SU-DHL-6 (cell line): ENCODE measurements around the gene HOXD12.

Experiments
- H2AFZ ChIP-seq: fragments of 200-600 bp; sonication (generic); 2 replicates; pipeline ENCODE4 v1.6.1; 2014; ENCODE audit warnings: low read depth, mild to moderate bottlenecking, moderate library complexity, mixed read lengths, antibody characterized with exemption, low read length; ENCODE audit not compliant: severe bottlenecking
- H3F3A ChIP-seq: fragments of 200-600 bp; shearing (Covaris generic); 2 replicates; pipeline ENCODE4 v1.6.0; 2016; ENCODE audit warnings: antibody characterized with exemption, mild to moderate bottlenecking; ENCODE audit not compliant: insufficient read depth
- H3K27ac ChIP-seq: fragments of 200-600 bp; sonication (generic); 2 replicates; pipeline ENCODE4 v1.5.1; 2016; ENCODE audit warnings: low read depth, mild to moderate bottlenecking, low read length, moderate library complexity, mixed read lengths
- H3K27me3 ChIP-seq: fragments of 200-600 bp; sonication (generic), shearing (Covaris generic); 2 replicates; pipeline ENCODE4 v1.6.0; 2014; ENCODE audit warnings: mild to moderate bottlenecking, low read length
- H3K36me3 ChIP-seq: fragments of 200-600 bp; sonication (generic); 2 replicates; pipeline ENCODE4 v1.6.1; 2014; ENCODE audit warnings: mild to moderate bottlenecking, low read length, mixed read lengths
- H3K4me2 ChIP-seq: fragments of 300-600, 200-600 bp; shearing (Covaris generic), sonication (generic); 2 replicates; pipeline ENCODE4 v1.6.0; 2014; ENCODE audit warnings: low read length, low read depth, mild to moderate bottlenecking; ENCODE audit not compliant: poor library complexity, severe bottlenecking
- H3K4me3 ChIP-seq: fragments of 200-600 bp; sonication (generic); 2 replicates; pipeline ENCODE4 v1.5.1; 2014; ENCODE audit warnings: antibody characterized with exemption, low read length, mild to moderate bottlenecking, mixed read lengths; ENCODE audit not compliant: insufficient read depth, poor library complexity, severe bottlenecking
- H3K79me2 ChIP-seq: fragments of 200-600 bp; sonication (generic); 2 replicates; pipeline ENCODE4 v1.6.1; 2014; ENCODE audit warnings: mild to moderate bottlenecking, low read length, moderate library complexity; ENCODE audit not compliant: insufficient read depth
- H3K9ac ChIP-seq: fragments of 200-600 bp; sonication (generic); 2 replicates; pipeline ENCODE4 v1.7.0; 2014; ENCODE audit warnings: mild to moderate bottlenecking, low read length
- H3K9me2 ChIP-seq: fragments of 200-600 bp; sonication (generic); replicated peaks from 2 replicates; pipeline ENCODE4 v1.6.1; 2014; ENCODE audit warnings: low read length; ENCODE audit not compliant: insufficient read depth
- H3K9me3 ChIP-seq: fragments of 200-600 bp; sonication (generic); 2 replicates; pipeline ENCODE4 v1.6.1; 2014; ENCODE audit warnings: low read length, mixed read lengths; ENCODE audit not compliant: insufficient read depth
- H4K20me1 ChIP-seq: fragments of 200-600 bp; sonication (generic); 2 replicates; pipeline ENCODE4 v1.6.1; 2014; ENCODE audit warnings: low read depth, mild to moderate bottlenecking, antibody characterized with exemption, low read length, moderate library complexity, mixed read lengths
- CTCF ChIP-seq: fragments of 200-600 bp; sonication (generic); IDR thresholded peaks from one replicate; pipeline ENCODE4 v1.5.1; 2017; ENCODE audit warnings: antibody characterized with exemption, mild to moderate bottlenecking, low read length, moderate library complexity; ENCODE audit not compliant: insufficient read depth, poor library complexity, severe bottlenecking
- EZH2phosphoT487 ChIP-seq: fragments of 200-600 bp; sonication (generic), shearing (Covaris generic); conservative IDR thresholded peaks from 2 replicates; pipeline ENCODE4 v1.6.1; 2018; ENCODE audit warnings: mild to moderate bottlenecking, antibody characterized with exemption, low read length, moderate library complexity, mixed read lengths

Gene HOXD12

GRCh38 chr2:176096243-176096985, 3.2 kb upstream of the HOXD12 start:
- H2AFZ ChIP-seq, result peak overlapping the region; percentile 96
- no peak for TF ChIP-seq CTCF
- TF ChIP-seq EZH2phosphoT487, result no peak
- no peaks in the 10 kb centered on the region for H3F3A ChIP-seq
- H3K4me2 ChIP-seq, result peak overlapping the region; percentile 67
- H3K27me3 ChIP-seq, result no peaks in the 10 kb centered on the region
- H3K9me2 ChIP-seq, result no peaks in the 10 kb centered on the region
- H3K9ac ChIP-seq, result peak overlapping the region; percentile 47; the same call in 1 of the 2 replicates
- no peaks in the 10 kb centered on the region for H4K20me1 ChIP-seq
- peak overlapping the region; percentile 42 for H3K4me3 ChIP-seq
- H3K79me2 ChIP-seq, result no peaks in the 10 kb centered on the region
- no peak overlapping the region for H3K27ac ChIP-seq
- H3K36me3 ChIP-seq, result no peaks in the 10 kb centered on the region
- no peaks in the 10 kb centered on the region for H3K9me3 ChIP-seq

- H3K9me2 ChIP-seq, result no peaks in the 10 kb centered on the region
- H3K9ac ChIP-seq, result peak overlapping the region; percentile 47; the same call in 1 of the 2 replicates
- H3K36me3 ChIP-seq, result no peaks in the 10 kb centered on the region
- no peaks in the 10 kb centered on the region for H3K9me3 ChIP-seq
- no peak for TF ChIP-seq EZH2phosphoT487
- peak; percentile 26 for TF ChIP-seq CTCF
- H3F3A ChIP-seq, result no peaks in the 10 kb centered on the region
- H3K4me2 ChIP-seq, result peak overlapping the region; percentile 67
- no peak overlapping the region for H3K27ac ChIP-seq
- no peaks in the 10 kb centered on the region for H4K20me1 ChIP-seq
- H3K4me3 ChIP-seq, result peak overlapping the region; percentile 42
- H3K27me3 ChIP-seq, result no peaks in the 10 kb centered on the region
- peak overlapping the region; percentile 96 for H2AFZ ChIP-seq
- H3K79me2 ChIP-seq, result no peaks in the 10 kb centered on the region
These were observed 2.4 kb upstream of the HOXD12 start for GRCh38 chr2:176096986-176097819.

DNA sequence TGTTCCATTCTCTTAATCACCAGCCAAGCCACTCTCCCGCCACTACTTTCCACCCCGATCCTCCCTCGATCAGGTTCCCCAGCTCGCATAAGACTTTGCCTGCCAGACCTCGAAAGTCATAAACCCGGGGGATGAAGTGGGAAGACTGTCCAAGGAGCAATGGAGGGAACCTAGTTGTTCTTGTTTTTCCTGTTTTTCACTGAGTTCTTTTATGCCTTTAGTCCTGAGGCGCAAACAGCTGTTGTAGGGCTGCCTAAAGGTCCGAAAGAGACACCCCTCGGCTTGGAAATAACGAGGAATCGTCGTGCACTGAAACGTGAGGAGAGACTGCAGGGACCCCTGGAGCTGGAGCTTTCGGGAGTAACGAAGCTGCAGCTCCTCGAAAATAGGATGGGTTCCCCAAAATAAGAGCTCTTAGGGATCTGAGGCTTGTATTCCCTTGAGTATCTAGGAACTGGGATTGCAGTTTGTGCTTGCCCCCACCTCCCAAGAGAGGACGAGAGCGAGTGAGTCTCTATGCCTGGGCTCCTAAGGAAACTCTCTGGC, 1.7 kb upstream of the HOXD12 start:
- no peaks in the 10 kb centered on the region for H3K36me3 ChIP-seq
- no peak overlapping the region for H3K27ac ChIP-seq
- H3K27me3 ChIP-seq, result no peaks in the 10 kb centered on the region
- H2AFZ ChIP-seq, result no peak overlapping the region
- no peaks in the 10 kb centered on the region for H3K9me3 ChIP-seq
- H3K9me2 ChIP-seq, result no peaks in the 10 kb centered on the region
- no peaks in the 10 kb centered on the region for H3K79me2 ChIP-seq
- TF ChIP-seq CTCF (no peak), EZH2phosphoT487 (no peak)
- H3K9ac ChIP-seq, result peak overlapping the region; percentile 47; the same call in 1 of the 2 replicates
- no peaks in the 10 kb centered on the region for H4K20me1 ChIP-seq
- no peaks in the 10 kb centered on the region for H3F3A ChIP-seq
- H3K4me3 ChIP-seq, result no peak overlapping the region
- H3K4me2 ChIP-seq, result peak overlapping the region; percentile 67
